HT1080 (cell line): ENCODE measurements around the gene ARHGEF12. TPM values are rescaled to one million over a fixed set of nuclear protein-coding genes. Genes with fewer than 3 reads are reported as not detected.

Source experiments
- DNase-seq: peaks from one replicate; pipeline ENCODE4 v3.0.0-alpha.2; 2015; ENCODE audit warnings: low read depth
- total RNA-seq: library from RNA; depleted of rRNA; stranded (reverse); fragments of >200 nt; shearing (Covaris generic); gene quantifications from 2 replicates; pipeline ENCODE4 v1.2.3, GENCODE V29; 2014

ARHGEF12 gene
- total RNA-seq, 1 experiment from 2014 or later = 38.3 TPM

DNA sequence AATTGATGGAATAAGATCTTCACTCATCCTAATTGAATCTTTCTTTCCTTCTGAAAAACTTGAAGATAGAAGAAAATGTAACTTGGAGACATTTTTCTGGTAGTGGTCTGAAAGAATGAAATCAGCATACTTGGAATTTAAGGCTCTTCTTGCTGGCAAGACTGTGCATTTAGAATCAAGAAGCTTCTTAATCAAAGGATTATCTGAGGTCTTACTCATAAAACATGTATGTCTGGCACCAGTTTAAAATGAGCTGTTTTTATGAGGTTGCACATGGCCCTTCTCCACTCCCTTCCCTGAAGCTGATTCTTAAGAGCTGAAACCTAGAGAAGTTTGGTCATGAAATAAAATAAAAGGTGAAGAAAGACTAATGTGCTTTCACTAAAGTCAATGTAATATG lies 77.3 kb downstream of the ARHGEF12 start:
- peak; percentile 26 for DNase-seq

DNA sequence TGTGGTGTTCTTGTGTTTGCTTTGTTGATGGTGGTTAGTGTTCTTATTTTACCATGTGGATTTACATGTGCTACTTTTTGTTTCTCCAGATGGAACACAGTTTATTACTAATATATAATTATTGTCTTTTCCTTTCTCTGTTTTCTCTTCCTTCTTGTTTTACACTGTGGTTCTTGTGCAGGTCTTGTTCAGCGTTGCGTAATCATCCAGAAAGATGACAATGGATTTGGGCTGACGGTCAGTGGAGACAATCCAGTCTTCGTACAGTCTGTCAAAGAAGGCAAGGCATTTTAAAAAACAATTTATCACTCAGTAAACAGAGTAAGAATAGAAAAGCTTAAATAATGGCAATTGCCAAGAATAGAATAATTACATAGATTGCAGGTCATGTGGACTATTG lies 84.4 kb downstream of the ARHGEF12 start:
- DNase-seq = no peak

DNA sequence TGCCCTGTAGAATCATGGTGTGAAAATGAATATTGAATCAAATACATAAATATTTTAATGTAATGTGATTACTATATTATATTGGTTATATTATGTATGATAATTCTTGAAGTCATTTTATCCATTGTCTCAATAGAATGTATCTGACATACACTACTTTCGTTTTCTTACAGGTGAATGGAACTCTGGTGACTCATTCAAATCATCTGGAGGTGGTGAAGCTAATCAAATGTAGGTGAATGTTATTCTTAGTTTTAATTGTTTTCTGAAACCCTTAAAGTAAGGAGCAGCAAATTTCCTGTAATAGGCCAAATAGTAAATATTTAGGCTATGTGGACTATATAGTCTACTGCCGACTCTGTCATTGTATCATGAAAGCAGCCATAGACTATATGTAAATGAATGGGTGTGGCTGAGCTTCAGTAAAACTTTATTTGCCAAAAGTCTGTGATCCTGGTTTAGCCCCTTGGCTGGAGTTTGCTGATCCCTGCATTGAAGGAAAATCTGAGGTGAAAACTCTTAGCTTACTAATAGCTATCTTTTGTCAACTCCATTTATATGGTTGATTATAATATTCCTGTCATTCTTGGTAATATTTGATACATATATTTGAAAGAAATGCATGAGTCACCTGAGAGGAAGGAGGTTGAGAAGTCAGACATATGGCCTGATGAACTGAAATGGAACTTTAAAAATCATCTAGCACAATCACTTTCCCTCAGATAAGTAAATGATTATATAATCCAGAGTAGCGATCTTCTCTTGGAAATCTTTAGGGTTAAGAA lies 88.2 kb downstream of the ARHGEF12 start:
- DNase-seq = no peak

DNA sequence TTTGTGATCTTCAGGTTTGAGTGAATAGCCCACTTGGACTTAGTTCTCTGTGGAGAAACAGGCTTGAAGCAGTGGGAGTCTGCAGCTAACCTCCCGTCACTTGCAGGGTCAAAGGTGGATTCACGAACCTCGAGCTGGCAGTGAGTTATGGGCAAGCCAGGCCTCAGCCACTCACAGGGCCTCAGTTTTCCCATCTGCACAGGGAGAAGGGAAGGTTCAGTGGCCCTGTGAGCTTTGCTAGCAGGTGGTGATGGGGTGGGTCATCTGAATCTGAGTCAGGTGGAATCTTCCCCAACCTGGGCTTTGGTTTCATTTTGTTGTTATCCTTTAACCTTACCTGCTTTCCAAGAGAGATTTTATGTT lies 88.7 kb downstream of the ARHGEF12 start:
- DNase-seq = no peak

DNA sequence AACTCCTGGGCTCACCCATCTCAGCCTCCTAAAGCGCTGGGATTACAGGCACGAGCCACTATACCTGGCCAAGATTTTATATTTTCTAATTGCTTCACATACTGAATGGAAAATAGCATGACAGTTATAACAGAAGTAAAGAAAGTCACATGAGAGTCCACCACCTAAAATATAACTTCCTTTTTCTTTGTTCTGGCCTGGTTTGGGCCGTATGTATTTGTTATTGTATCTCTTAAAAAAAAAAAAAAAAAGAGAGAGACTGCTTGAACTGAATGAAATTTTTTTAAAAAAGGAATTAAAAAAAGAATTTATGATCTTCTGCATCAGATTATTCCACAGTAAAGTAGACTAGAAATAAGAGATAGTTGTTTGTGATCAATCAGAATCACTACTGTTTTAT lies 89.3 kb downstream of the ARHGEF12 start:
- no peak for DNase-seq

DNA sequence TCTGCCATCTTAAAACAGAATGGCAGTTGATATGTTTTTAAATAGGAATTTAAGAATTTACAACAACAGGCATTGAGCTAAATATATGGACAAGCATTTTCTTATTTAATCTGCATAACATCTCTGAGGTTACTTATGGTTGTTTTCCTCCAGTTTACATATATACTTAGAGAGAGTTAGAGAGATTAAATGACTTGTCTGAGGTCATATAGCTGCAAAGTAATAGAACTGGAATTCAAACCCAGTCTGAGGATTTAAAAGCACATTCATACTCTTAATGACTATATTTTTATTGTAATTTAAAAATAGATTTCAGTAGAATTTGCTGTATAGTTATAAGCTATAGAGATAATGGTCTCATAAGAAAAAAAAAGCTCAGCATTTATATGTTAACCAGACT lies 93.9 kb downstream of the ARHGEF12 start:
- no peak for DNase-seq

DNA sequence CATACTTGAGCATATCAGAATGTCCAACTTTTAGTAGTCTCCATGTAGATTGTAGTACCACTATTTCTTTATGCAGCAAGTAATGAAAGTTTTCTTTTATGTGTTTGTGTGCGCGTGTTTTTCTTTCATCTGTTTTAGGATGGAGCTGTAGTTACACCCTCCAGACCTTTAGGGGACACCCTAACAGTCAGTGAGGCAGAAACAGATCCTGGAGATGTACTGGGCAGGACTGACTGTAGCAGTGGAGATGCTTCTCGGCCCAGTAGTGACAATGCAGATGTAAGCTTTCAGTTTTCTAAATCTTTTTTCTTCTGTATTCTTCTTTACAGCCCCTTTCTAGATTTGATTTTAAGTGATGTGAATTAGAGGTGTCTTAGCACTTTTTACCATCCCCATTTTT lies 95.4 kb downstream of the ARHGEF12 start:
- peak; percentile 67 for DNase-seq

DNA sequence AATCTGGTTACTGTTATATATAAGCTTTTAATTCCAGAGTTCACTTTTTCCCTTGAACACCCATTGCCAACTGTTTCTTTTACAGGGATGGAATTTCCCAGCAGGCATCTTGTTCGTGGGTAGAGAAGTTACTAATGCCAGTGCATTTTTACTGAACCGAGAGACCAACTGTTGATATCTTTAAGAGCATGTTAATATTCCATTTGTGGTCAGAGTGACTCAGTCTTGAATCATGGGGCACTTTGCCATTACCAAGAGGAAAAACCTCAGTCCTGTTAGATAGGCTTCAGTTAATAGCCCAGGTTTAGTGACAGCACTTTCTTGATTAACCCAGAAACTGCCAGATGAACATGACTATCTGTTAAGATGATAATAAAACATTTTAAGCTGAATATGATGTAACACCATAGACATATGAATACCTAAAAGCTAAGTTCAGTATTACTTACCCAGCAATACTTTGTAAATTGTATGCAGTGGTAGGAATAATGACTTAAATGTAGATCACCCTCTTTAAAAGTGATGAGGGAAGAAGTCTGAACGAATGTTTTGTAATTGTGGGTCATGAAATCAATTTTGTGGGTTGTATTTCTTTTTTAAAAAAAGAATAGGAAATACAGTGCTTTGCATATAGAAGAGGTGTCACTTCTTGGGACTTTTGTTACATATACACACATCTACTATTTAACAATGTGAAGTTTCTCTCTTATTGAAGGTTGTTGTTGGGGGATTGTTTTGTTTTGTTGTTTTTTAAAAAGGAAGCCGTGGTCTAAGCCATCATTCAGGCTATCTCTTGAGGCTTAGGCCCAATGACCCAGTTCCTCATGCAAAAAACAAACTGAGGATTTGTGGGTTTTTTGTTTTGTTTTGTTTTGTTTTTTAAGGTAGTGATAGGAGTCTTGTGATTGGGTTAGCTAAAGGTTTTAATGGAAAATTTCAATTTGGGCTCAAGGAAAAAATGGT lies 96.1 kb downstream of the ARHGEF12 start:
- peak; percentile 97 for DNase-seq

DNA sequence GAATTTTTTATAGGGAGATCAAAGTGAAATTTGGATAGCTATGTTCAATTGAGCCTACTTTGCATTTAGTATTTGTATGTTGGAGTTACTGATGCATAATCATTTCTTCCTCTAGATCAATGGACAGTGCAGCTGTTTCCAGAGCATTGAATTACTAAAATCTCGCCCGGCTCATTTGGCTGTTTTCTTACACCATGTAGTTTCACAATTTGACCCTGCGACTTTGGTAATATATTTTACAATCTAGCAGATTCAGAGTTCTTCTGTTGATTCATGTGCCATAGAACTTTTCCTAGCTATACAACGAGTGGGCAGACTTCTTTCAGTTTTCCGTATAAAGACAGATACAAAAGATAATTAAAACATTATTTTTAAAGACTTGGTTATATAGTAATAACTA lies 105.4 kb downstream of the ARHGEF12 start:
- DNase-seq = no peak

DNA sequence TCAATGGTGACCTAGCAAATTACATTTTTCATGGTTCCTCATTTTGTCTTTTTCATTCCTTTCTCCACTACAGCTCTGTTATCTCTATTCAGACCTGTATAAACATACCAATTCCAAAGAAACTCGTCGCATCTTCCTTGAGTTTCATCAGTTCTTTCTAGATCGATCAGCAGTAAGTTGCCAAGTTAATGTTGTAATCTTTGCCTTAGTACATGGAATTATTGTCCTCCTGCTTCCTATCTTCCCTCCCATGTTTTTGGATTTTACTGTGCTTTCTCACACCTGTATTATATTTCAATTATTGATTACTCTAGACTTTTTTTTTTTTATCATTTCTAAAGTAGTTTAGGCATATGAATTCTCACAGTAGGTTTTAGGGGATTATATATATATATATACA lies 105.8 kb downstream of the ARHGEF12 start:
- DNase-seq = no peak

DNA sequence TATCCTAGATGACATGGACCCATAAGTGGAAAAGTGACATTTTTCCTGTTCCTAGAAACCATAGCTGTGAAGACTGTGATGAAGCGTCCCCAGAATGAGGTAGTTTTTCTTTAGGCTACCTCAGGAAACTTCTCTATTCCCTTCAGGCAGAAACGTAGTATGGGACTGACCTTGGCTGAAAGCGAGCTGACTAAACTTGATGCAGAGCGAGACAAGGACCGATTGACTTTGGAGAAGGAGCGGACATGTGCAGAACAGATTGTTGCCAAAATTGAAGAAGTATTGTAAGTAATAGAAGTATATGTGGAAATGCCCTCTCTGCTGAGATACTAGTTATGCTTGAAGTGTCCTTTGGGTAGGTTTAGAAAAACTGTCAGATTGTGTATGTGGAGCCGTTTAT lies 110.6 kb downstream of the ARHGEF12 start:
- DNase-seq = no peak

DNA sequence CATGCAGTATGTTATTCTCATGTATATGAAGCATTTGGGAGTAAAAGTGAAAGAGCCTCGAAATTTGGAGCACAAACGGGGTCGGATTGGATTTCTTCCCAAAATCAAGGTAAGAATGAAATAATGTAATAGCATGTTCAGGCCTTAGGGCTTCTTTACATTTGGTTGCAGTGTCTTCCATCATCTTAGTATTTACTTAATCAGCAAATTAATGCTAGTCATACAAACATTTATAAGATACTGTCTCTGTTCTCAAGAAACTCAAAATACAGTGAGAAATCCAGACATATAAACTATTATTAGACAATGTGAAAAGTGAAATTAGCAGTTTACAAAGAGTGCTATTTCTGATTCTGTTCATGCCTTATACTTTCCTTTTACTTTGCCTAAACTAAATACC lies 112.0 kb downstream of the ARHGEF12 start:
- no peak for DNase-seq

DNA sequence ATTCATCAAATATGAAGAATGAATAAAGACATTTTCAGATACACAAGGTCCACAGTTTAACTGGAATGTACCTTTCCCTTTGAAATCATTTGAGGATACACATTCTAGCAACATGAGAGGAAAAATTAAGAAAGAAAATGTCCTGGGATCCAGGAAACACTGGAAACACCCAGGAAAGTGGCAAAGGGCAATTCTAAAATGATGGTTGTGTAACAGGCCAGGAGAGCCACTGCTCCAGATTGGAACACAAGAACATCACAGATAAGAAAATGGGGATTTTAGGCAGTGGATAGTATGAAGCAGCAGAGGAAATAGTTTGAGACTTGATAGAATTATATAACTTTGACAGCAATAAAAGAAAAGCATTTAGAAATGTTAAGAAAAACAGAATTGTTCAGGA lies 119.3 kb downstream of the ARHGEF12 start:
- DNase-seq = no peak

DNA sequence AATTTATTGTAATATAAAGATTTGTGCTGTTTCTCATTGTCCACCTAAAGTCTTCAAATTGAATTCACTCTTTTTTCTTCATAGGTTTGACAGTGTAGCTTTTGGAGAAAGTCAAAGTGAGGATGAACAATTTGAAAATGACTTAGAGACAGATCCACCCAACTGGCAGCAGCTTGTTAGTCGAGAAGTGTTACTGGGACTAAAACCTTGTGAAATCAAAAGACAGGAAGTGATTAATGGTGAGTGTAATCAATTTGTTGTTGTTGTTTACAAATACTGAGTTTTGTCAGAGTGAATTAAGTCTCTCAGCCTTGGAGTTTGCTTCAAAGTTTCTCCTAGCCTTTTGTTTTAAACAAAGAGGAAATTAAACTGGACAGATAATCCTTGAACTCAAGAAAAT lies 121.8 kb downstream of the ARHGEF12 start:
- DNase-seq = no peak

DNA sequence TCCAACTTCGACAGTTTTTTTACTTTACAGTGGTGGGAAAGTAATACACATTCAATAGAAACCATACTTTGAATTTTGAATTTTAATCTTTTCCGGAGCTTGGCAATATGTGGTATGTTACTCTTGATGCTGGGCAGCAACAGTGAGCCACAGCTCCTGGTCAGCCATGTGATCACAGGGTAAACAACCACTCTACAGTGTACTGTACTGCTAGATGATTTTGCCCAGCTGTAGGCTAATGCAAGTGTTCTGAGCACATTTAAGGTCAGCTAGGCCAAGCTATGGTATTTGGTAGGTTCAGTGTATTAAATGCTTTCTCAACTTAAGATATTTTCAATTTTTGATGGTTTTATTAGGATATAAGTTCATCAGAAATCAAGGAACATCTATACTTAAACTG lies 126.6 kb downstream of the ARHGEF12 start:
- no peak for DNase-seq

DNA sequence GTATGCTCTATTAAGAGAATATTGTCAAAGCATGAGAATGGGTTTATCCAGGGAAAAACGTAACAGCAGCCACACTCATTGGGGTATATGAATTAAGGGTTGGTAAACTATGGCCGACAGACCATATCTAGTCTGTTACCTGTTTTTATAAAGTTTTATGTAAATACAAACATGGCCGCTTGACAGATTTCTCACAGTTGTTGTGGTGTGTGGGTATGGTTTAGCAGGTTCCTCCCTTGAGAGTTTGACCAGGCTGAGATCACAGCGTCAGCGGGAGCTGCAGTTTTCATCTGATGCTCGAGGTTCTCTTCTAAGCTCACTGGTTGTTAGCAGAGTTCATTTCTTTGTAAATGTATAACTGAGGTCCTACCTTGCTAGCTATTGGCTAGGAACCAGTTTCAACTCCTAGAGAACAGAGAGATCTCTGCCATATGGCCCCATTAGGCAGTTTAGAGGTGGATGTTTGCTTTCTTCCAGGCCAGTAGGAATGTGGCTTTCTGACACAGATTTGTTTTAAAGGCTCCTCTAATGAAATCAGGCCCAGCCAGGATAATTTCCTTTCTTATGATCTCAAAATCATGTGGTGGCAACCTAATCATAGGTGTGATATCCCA lies 129.8 kb downstream of the ARHGEF12 start:
- DNase-seq = no peak

DNA sequence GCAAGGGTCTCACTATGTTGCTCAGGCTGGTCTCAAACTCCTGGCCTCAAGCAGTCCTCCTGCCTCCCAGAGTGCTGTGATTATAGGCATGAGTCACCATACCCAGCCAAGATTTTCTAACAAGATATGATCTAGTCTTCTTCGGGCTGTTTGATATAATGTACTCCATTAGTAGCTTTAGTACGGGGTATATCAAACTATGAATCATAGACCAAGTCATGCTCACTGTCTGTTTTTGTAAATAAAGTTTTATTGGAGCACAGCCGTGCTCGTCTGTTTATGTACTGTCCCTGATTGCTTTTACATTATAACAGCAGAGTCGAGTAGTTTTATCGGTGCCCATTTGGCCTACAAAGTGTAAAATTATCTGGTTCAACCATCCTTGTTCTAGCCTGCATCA lies 131.4 kb downstream of the ARHGEF12 start:
- peak; percentile 16 for DNase-seq

DNA sequence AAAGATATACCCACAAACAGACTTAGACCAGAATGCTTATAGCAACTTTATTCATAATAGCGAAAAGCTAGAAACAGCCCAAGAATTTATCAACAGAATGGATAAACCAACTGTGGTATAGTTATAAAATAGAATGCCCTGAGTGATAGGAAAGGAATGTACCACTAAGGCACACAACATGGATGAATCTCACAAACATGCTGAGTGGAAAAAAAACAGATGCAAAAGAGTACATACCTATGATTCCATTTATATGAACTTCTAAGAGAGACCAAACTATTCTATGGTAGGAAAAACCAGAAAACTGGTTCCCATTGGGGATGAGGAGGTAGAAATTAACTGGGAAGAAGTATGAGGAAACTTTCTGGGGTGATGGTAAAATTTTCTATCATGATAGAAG lies 134.9 kb downstream of the ARHGEF12 start:
- no peak for DNase-seq

DNA sequence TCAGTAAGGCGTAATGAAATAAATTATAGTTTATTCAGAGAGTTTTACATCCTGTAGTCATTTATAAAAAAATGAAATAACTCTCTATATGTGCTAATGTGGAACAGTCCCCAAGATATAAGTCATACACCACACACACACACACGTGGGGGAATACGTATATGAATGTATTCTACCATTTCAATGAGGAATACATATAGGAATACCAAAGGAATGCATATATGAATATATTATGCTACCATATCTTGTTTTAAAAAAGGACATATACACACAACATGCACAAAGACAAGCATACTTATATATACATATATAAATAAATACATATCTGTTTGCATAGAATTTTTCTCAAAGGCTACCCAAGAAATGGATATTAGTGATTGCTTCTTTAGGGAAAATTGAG lies 135.8 kb downstream of the ARHGEF12 start:
- no peak for DNase-seq

DNA sequence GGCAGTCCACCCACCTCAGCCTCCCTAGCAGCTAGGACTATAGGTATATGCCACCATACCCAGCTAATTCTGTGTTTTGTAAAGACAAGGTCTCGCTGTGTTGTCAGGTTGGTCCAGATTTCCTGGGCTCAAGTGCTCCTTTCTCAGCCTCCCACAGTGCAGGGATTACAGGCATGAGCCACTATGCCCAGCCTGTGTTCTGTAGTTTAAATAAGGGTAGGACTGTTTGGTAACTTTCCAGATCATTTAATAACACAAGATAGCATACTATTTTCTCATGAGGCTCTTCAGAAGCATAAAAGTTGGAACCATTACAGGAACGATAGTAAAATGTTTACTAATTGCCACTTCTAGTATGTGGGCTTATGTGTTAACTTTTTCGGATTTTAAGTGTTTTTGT lies 137.3 kb downstream of the ARHGEF12 start:
- no peak for DNase-seq

DNA sequence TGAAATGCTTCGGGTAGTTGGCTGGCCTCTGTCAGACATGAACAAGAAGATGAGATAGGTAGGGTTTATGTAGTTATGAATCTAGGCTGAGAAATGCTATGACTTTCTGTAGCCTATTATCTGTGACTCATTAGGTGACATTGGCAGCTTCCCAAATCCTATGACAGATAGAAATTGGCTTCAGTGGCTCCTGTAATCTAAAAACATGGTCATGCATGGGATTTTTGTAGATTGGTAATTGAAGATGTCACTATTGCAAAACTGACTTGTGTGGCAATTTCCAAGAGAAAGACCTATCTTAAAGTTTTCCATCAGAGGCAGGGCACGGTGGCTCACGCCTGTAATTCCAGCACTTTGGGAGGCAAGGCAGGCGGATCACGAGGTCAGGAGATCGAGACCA lies 145.9 kb downstream of the ARHGEF12 start:
- no peak for DNase-seq

DNA sequence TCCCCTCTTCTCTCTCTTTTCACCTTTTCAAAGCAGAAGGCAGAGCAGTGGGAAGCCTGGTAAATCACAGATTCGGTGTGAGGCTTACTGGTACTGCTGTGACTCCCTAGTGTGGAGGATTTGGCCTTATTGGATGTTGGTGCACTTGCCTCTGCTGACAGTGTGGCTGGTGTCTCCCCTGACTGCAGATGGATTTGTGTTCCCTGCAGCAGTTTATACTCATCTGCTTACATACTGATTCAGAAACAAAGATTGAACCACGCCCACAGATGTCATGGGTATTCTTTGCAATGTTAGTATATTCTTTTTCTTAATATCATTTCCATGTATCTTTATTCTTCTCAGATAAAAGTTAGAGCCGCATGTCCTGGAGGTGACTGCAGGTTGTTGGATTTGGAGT lies 148.5 kb downstream of the ARHGEF12 start:
- no peak for DNase-seq
